Measurements from ENCODE around the gene PACSIN2.

The PACSIN2 gene

DNA sequence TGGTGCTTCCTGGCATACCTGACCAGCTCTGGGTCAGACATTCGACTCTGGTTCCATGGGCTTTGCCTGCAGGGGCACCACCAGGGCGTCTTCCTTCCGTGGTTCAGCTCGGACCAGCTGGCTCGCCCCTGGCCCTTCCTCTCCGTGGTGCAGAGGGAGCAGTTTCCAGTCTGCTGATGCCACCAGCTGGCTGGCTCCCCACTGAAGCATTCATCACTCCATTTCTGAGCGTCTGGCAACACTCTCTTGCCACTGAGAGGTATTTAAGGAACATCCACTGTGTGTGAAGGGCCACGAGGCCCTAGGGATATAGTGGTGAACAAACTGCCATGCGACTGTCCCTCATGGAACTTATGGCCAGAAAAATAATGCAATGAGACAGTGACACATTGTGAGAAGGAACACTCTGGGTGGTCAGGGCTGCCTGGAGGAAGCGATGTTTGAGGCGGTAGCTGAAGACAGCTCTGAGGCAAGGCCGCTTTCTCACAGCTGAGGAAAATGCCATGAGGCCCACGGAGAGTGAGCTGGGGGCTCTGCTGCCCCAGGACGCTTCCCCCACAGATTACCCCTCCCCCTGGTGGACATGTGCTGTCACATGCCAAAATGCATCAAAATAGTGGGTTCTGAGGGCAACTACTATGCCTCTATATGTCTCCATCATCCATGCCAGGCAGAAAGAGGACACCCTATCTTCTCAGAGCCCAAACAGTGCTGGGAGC, 113.0 kb downstream of the PACSIN2 start:
- no peak for DNase-seq

DNA sequence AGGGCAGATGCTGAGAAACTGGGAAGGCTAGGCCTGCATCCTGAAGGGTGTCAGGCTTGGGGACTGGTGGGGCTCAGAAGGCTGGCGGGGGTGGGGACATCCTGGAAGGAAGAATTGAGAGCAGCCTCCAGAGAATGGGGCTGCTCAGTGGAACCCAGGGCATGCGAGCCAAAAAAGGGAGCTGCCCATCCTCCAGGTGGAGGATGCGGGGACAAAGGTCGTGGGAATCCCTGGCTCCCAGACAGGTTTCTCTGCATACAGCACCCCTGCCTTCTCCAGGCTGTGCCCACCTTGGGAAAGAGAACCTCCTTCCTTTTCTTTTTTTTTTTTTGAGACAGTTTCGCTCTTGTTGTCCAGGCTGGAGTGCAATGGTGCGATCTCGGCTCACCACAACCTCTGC, 117.0 kb downstream of the PACSIN2 start:
- no peak for DNase-seq

DNA sequence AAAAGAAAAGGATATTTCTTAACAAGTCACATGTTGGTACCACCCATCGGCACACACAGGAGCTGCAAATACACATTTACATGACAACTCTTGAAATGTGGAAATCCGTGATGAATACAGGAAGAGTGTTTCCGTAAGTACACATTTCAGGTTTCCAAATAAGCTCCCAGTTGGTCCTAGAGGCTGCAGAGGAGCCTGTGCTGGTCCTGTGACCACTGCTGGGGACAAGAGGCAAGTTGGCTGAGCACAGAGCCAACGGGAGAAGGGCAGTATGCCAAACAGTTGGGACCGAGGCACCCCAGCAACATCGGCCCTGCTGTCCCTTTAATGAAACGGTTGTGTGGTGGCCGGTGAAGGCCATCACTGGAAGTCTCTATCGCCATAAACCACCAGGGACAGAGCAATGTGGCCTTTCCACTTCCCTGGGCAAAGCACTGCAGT, 119.4 kb downstream of the PACSIN2 start:
- DNase-seq = no peak

- DNase-seq = no peak
Observed at GRCh38 chr22:42895087-42895486, 119.9 kb downstream of the PACSIN2 start.

DNA sequence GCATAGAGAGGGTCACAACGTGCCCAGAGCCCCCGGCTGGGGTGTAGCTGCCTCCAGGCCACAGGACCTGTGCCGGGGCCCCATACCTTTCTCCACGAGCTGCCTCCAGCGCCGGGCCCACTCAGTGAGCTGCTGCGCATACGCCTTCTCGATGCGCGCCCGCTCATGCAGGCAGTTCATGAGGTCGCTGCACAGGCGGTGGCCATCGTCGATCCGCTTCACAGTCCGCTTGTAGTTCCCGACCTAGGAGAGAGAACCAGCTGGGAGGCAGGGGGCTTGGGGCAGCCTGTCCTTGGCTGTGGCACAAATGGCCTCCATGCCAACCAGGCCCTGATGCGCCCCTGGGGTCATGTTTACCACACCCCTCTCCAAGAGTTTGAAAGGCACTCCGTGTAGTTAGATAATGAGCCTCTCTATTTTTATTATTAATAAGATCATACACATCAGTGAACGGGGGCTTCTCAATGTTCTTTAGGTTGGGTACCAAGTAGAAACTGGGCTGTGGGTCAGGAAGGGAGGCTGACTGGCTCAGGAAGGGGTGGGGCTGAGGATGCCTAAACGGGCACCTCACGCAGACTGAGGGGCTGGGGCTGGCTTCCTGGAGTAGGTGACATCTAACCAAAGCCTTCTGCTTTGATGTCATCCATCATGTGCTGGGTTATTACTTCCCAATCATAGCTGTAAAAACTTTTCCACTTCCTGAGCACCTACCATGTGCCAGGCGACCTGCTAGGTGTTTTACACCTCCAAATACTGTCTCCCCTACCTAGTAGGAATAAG, 121.4 kb downstream of the PACSIN2 start:
- DNase-seq = no peak

GRCh38 chr22:42892571-42893316, 122.2 kb downstream of the PACSIN2 start:
- no peak for DNase-seq

- no peak for DNase-seq
Observed at GRCh38 chr22:42892156-42892555, 122.8 kb downstream of the PACSIN2 start.

- DNase-seq = no peak
Observed at GRCh38 chr22:42891696-42892095, 123.3 kb downstream of the PACSIN2 start.

GRCh38 chr22:42891008-42891407, 123.9 kb downstream of the PACSIN2 start:
- DNase-seq = no peak

DNA sequence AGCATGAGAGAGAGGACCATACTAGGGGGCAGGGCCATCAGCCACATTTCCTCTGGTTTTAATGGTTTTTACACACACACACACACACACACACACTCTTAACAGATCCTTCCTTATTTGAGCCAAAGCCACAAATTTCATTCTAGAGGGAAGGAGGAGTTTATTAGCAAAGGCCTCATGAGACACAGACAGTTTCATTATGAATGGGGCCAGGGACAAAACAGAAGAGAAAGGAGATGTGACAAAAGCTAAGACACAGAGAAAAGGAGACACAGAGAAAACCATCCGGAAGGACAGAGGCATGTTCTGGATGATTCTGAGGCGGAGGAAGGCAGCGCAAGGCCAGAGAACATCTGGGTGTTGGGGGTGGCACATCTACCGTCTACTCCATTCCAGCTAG, 125.6 kb downstream of the PACSIN2 start:
- DNase-seq = peak in 1 of 2 donors; percentile 26

GRCh38 chr22:42887523-42888507, 127.1 kb downstream of the PACSIN2 start:
- no peak for DNase-seq

- no peak for DNase-seq
Observed at GRCh38 chr22:42887120-42887519, 127.8 kb downstream of the PACSIN2 start.

- no peak for DNase-seq
Observed at GRCh38 chr22:42885446-42885845, 129.5 kb downstream of the PACSIN2 start.

DNA sequence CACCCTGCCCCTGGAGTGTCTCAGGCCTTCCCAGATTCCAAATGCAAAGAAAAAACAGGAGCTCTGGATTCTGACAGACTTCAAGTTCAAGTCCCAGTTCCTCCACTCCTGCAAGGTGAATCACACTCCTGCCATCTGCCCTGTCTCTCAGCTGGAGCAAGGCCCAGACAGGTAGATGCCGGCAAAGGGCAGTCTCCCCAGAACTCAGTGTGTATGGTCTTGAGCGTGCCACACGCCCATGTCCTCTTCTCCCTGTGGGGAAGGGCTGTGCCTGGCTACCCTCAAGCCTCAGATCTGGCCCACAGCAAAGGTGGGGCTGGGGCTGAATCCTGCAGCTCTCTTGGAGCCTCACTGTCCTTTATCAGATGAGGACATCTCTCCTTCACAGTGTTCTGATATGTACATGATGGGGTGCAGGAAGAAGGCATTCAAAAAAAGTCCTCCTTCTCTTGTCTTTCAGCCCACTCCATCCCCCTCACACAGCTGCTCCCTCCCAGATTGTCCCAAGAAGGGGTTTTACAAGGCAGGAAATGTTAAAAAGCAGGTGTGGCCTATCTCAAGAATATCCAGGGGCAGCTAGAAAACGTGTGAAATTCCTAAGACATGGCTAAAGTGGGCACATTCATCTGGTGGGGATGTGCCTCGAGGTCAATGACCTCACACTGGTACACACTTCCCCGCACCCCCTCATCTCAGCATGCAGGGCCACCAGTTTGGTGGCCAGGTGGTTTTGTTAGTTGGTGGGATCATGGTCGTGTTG, 130.2 kb downstream of the PACSIN2 start:
- no peak for DNase-seq

DNA sequence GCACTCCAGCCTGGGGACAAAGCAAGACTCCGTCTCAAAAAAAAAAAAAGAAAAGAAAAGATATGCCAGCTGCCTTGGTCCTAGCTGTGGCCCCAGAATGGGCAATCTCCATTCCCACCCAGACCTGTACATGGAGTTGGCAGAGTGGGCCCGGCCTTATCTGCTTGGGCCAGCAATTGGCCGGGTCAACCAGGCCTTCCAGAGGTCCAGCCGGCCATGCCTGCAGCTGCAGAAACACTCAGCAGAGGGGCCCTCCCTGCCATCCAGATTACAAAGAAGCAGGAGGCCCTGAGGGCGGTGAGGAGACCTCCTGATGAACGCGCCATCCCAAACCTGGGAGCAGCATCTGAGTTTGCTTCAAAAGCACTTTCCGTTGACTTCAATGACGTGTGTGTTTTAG, 131.0 kb downstream of the PACSIN2 start:
- no peak for DNase-seq

DNA sequence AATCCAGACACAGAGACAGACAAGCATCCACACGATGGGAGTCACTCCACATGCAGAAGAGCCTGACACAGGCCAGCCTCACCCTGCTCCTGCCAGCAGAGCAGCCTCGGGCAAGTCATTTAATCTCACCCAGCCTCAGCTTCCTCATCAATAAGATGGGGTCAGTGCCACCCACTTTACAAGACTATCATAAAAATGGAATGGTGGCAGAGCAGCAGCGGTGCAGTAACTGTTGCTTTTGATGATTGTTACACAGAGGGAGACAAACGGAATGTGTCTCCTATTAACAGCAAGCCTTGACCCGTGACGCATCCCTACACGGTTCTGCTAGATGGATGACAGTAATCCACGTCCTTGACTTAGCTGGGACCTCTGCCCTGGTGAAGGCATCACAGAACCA, 131.8 kb downstream of the PACSIN2 start:
- DNase-seq = no peak

DNA sequence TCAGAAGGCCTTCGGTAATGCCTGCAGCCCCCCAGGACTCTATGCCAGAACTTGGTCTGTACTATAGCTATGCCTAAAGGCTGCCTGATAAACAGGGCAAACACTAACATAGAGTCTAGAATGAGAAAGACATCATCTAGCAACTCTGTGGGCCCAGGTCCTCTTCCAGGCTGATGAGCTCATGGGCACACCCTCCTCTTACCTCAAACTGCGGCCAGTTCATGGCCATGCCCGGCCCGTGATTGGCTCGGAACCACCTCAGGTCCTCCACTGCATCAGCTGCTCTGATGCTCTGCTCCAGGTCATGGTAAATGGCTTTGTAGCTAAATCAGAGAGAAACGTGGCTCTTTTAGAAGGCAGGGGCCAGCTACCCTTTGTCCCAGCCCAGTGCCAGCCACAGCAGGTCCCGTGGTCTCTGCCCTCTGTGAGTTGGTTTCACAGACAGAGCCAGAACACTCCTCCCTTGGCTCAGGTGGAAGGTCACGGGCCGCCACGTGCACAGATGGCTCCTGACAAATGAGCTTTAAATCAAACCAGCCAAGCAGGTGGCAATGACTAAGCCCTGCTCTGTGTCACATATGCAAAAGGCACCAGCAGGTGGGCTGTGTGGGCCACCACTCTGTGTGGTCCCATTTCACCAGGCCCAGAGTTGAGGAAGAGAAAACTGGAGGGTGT, 132.8 kb downstream of the PACSIN2 start:
- DNase-seq = no peak

DNA sequence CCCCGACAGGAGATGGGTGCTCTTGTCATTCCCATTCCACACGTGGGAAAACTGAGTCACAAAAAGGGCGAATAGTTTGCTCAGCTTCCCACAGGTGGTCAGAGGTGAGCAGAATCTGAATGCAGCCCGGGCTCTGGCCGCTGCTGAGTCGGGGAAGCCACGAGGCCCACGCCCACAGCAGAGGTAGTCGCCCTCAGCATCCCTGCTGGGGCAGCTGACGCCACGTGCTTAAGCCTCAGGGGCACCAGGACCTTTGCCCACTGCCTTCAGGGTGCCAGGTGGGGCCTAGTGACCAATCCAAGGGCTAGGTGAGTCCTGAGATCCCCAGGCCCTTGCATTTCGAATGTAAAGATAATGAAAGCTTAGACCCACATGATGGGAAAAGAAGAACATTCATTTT, 133.7 kb downstream of the PACSIN2 start:
- no peak for DNase-seq

- DNase-seq = no peak
Observed at GRCh38 chr22:42880815-42881214, 134.1 kb downstream of the PACSIN2 start.

- no peak for DNase-seq
Observed at GRCh38 chr22:42879371-42880021, 135.5 kb downstream of the PACSIN2 start.
